Limb (tissue), 2 donors: Measurements from ENCODE around the gene GP2.
"Not testable (repeated sequence)": the region's sequence is repeated elsewhere in the genome, so short reads cannot be mapped to it uniquely, and the experiment has no call there.

Experiments used
- DNase-seq, 2 donors: peaks; one replicate each; pipeline ENCODE4 v3.0.0-alpha.2; 2016; ENCODE audit errors: extremely low spot score in 2 of 2

GP2 gene

GRCh38 chr16:20325005-20325404 lies 2.3 kb downstream of the GP2 start:
- no peak for DNase-seq

- no peak for DNase-seq
Measured at GRCh38 chr16:20323591-20324117, 3.7 kb downstream of the GP2 start.

DNA sequence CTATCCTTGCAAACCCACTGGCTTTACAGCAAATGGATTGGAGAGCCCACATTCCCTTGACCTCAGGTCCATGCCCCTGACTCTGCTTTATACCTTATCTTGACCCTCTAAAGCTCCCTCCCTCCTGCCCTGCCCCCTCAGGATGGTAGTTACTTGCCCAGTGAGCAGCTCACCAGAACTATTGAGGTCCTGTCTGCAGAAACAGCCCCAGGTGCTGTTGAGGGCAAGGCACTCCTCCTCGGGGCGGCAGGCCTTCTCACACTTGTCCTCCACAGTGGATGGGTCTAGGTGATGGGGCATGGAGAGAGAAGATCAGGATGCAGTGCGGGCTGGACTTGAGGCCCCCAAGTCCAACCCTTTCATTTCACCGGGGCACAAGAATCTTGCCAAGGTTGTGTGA lies 4.6 kb downstream of the GP2 start:
- DNase-seq = no peak

GRCh38 chr16:20321671-20322070 lies 5.6 kb downstream of the GP2 start:
- no peak for DNase-seq

GRCh38 chr16:20321051-20321450 lies 6.3 kb downstream of the GP2 start:
- DNase-seq = not testable (repeated sequence)

DNA sequence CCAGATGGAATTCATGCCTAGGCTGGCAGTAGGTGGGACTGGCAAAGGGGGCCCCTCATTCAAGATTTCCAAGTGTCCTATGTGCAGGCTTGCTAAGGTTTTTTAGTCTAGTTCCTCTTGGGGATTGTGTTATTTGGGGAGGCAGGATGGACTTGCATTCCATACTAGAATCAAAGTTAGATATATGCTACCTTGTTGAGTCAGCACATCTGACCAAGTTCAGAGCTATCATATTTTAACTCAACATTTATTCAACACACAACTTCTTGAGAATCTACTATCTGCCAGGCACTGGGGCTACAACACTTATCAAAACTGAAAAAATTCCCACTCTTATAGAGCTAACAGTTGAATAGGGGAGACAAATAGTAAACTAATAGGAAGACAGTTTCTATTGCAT lies 6.7 kb downstream of the GP2 start:
- DNase-seq = no peak

DNA sequence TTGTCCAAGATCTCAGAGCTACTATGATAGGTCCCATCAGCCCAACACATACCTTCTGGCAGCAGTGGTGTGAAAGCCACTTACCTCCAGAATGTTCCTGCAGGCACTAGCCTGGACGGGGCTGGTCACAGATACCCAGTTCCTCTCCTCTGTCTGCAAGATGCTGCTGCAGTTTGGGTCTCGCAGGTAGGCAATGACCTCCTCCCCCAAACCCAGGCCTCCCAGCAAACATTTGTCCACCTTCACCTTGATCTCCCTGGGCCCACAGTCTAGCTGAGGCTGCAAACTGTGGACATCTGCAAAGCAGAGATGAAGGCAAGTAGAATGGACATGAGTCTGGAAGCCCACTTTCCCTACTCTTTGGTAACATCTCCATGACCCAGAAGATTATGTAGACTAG lies 7.1 kb downstream of the GP2 start:
- DNase-seq = no peak

DNA sequence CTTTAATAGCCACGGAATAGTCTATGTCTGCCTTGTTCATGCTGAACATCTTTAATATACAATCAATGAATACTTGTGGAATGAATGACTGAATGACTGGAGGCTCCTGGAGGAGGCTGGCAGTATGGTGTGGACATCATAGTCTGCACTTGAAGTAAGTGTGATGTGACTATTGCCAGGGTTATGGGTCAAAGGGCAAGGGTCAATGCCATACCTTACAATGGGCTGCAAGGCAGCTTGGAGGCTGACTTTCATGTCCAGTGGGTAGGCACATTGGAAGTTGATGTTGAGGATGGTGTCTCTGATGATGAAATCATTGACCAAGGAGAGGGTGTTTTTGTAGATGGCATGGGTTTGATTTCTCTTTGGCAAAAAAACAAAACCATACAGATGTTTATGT lies 7.9 kb downstream of the GP2 start:
- no peak for DNase-seq

DNA sequence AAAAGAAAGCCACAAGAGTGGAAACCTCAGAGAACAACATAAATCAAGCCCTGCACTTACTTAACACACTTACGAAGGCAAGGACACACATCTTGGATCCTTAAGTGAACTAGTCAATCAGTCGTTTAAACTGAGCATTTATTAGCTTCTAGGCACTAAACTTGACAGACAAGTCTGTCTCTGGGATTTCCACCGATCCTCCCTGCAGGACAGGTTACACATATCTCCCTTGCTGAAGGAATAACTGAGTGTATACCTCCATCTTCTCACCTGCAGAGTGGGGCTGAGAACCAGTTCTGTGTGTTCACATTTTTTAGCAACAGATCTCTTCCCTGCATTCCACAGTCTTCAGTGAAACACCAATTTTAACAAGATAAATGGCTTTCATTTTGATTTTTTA lies 8.9 kb downstream of the GP2 start:
- DNase-seq = no peak

- no peak for DNase-seq
Measured at GRCh38 chr16:20318006-20318405, 9.3 kb downstream of the GP2 start.

DNA sequence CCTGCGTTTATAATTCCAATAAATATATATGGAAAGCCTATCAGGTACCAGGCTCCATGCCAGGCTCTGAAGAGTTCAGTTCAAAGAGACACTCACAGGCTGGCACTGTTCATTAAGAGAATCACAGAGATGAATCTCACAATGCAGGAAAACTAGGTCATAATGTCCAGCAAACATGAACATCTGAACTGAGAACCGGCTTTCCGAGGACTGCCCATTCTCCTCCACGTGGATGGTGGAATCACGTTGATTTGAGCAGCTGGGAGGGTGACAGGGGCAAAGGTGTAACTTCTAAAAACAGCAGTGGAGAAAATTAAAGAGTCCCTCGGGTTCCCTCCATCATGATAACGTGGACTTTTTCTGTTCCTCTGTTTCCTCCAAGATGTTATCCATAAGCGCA lies 10.2 kb downstream of the GP2 start:
- DNase-seq = no peak

DNA sequence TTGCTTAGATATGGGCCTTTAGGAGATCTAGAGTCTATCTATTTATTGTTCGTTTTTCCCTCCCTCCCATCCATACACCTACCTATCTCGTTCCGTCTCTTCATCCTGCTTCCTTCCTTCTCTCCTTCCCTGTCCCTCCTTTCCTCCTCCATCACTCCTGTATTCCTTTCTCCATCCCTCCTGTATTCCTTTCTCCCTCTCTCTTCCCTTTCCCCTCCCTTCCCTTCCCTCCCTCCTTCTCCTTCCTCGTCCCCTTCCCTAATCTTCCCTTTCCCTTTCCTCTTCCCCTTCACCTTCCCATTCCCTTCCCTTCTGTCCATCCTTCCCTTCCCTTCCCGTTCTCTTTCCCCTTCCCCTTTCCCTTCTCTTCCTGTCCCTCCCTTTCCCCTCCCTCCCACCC lies 10.6 kb downstream of the GP2 start:
- no peak for DNase-seq

GRCh38 chr16:20315764-20316163 lies 11.5 kb downstream of the GP2 start:
- DNase-seq = no peak

DNA sequence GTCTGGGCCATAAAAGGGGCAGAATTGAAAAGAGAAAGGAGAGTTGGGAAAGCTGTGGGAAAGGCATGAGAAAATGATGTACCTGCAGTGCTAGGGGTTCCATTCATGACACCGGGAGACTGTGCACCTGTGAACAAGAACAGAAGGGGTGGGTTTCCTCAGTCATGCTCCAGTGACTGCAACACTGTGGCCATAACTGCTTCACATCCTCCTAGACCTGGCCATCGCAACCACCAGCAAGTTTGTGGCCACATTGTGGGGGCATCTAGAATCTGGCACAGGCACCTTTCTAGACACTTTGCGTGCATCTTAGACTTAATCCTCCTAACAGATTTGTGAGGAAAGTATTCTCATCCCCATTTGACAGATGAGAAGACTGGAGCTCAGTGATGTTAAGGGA lies 12.7 kb downstream of the GP2 start:
- DNase-seq = no peak

DNA sequence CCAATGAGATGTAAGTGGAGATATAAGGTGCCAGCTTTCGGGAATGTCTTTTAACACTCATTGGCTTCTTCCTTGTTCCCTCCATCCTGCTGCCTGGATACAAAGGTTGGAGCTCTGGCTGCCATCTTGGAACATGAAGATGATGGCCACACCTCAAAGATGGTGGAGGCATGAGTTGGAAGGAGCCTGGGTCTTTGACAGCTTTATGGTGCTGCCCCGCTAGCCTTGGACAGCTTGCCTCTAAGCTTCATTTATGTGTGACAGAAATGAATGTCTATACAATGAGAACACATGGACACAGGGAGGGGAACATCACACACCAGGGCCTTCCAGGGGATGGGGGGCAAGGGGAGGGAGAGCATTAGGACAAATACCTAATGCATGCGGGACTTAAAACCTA lies 13.6 kb downstream of the GP2 start:
- DNase-seq = no peak

DNA sequence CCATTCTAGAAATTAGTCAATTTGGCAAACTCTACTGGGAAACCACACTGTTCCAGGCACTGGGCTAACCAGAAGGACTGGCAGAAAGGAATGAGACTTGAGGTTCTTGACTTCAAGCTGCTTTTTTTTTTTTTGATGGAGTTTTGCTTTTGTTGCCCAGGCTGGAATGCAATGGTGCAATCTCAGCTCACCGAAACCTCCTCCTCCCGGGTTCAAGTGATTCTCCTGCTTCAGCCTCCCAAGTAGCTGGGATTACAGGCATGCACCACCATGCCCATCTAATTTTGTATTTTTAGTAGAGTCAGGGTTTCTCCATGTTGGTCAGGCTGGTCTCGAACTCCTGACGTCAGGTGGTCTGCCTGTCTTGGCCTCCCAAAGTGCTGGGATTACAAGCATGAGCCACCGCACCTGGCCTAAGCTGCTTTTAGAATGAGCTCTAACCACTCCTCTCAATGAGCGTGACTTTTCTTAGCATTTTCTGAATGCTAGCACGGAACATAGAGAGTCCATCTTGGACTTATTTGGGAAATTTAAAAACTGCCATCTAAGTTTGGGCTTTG lies 14.7 kb downstream of the GP2 start:
- not testable (repeated sequence) for DNase-seq

GRCh38 chr16:20311548-20311947 lies 15.8 kb downstream of the GP2 start:
- no peak for DNase-seq

- no peak for DNase-seq
Measured at GRCh38 chr16:20310421-20311395, 16.6 kb downstream of the GP2 start.

DNA sequence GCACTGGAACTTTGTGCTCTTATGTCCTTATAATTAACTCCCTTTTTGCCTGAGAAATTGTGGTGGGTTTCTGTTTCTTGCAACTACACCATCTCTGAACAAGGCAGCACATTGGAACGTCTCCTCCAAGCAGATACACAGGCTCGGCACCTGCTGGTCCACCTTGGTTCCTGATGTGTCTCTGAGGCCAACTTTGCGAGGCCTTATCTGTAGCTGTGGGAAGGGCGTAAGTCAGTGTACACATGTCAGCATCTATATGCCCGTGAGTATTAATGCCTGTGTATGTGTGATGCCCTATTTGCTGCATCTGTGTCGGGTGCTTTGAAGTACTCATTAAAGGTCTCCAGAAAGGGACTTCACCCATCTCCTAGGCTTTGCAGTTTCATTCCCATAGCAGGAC lies 17.5 kb downstream of the GP2 start:
- no peak for DNase-seq

DNA sequence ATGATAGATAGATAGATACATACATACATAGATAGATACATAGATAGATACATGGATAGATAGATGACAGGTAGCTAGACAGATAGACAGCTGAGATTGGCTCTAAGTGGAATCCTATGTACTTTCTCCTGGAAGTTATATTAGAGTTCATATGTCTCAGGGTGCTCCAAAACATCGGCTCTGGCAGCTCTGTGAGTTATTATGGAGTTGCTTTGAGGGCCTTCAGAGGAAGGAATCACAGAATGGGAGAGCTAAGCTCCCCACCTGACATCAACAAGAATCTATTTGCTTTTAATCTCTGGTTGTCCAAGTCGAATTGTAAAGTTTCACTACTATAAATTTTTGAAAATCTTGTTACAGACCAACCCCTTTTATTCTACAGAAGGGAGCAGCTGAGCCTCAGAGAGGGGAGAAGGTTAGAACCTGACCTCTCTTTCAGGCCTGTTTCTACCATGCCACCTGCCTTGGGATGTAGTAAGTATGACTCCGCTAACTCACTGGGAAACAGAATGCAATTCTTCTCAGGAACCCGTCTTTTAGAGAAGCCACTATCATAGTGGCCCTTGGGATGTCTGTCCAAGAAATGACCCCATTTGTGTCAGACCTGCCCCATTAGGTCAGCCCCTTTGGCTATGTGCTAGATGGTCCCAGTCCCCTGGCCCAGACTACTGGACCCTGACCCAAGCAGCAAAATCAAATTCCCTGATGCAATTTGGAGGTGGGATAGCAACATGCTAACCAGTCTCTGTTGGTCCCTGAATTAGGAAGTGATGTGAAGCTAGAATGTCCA lies 18.3 kb downstream of the GP2 start:
- DNase-seq = no peak

DNA sequence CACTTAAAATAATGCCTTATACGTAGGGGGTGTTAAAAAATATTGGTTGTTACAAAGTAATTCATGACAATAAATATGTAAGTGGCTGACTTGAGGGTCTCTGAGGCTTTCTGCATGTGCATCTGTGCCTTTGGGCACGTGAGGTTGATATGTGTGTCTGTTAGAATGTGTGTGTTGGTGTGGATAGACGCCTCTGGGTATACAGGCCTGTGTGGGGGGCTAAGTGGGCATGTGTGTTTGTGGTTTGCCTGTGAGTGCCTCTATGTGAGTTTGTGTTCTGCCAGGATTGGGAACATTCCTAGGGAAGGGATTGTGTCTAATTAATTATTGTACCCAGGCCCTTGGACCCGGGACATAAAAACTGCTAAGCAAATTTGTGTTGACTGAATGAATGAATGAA lies 19.0 kb downstream of the GP2 start:
- DNase-seq = no peak

- DNase-seq = no peak
Measured at GRCh38 chr16:20307791-20308190, 19.5 kb downstream of the GP2 start.
